Right lobe of liver (tissue), 4 donors: Measurements from ENCODE around the gene CDA.

ENCODE experiments used
- CTCF ChIP-seq, 4 donors: fragments of 200-600 bp in 3 of 4; fragments of 450-650 bp in 1 of 4; IDR thresholded peaks; one replicate each; pipeline versions ENCODE4 v1.5.1 to v1.8.0; 2016 to 2022; ENCODE audit warnings: antibody characterized with exemption in 4 of 4, mild to moderate bottlenecking in 2 of 4
- POLR2A ChIP-seq: fragments of 450-650 bp; IDR thresholded peaks from one replicate; pipeline ENCODE4 v1.6.1; 2017; ENCODE audit warnings: antibody characterized with exemption, mild to moderate bottlenecking
- donor health status: DM: no; HTN: no; CAD: no.
- donor health status: DM: no; HTN: no; CAD: no.
- donor health status: DM: no; HTN: yes; CAD: no.

DNA sequence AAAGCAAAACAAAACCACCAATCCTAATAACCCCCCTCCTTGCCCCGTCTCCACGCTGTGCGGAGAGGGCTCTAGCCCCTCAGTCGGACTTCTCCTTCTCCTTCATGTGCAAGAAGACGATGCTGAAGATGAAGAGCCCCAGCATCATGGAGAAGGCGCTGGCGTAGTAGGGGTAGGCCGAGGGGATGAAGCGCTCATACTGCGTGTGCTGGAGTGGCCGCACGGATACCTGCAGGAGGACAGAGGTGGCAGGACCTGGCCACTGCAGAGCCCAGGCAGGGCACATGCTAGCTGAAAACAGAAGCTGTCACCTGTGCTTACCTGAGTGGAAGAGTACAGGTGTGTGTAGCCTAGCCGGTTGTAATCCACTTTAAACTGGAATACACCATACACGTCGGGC lies 63.4 kb downstream of the CDA start:
- TF ChIP-seq CTCF (IDR thresholded peaks at IDR 0.05): no peak
- no peak for TF ChIP-seq POLR2A
